Measurements from ENCODE around the gene EDN2.

EDN2 gene

DNA sequence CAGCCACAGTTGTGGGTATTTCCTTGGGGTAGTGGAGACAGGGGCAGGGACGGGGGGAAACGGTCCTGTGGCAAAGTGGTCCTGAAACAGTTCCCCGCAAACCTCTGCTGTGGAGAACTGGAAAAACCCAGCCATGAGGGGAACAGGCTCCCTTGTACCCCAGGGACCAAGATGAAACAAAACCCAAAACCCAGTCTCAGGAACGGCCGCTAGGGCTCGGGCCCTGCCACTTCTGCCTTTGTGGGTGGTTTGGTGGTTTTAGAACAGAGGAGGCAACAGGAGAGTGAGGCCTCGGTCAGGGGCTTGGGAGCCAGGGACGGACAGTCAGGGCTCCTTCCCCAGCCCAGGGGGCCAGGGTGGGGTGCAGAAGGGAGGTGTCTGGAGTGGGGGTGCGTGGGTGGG lies 24.8 kb upstream of the EDN2 start:
- TF ChIP-seq ARNTL (CRISPR knock-in tag; IDR thresholded peaks at IDR 0.05; ENCODE audit: borderline replicate concordance, low read depth) (no peak), ZNF565 (CRISPR knock-in tag; conservative IDR thresholded peaks at IDR 0.05; ENCODE audit: low read depth) (no peak), ZNF8 (CRISPR knock-in tag; IDR thresholded peaks at IDR 0.05) (no peak), ZC3H10 (CRISPR knock-in tag; IDR thresholded peaks at IDR 0.05) (no peak), TOX (CRISPR knock-in tag; IDR thresholded peaks at IDR 0.05; ENCODE audit: borderline replicate concordance) (no peak), RARB (CRISPR knock-in tag; IDR thresholded peaks at IDR 0.05) (no peak), ISL1 (CRISPR knock-in tag; IDR thresholded peaks at IDR 0.05) (no peak), CSDC2 (CRISPR knock-in tag; IDR thresholded peaks at IDR 0.05) (no peak), TCF4 (CRISPR knock-in tag; IDR thresholded peaks at IDR 0.05; ENCODE audit: borderline replicate concordance) (no peak), ZFP3 (CRISPR knock-in tag; IDR thresholded peaks at IDR 0.05) (no peak), OSR1 (CRISPR knock-in tag; IDR thresholded peaks at IDR 0.05) (no peak), PPARA (CRISPR knock-in tag; IDR thresholded peaks at IDR 0.05; ENCODE audit: borderline replicate concordance) (no peak), ZNF70 (CRISPR knock-in tag; IDR thresholded peaks at IDR 0.05) (no peak), BACH2 (CRISPR knock-in tag; IDR thresholded peaks at IDR 0.05; ENCODE audit: borderline replicate concordance) (no peak), SNAI2 (CRISPR knock-in tag; IDR thresholded peaks at IDR 0.05) (no peak)
- TF ChIP-seq, protein P1, sequence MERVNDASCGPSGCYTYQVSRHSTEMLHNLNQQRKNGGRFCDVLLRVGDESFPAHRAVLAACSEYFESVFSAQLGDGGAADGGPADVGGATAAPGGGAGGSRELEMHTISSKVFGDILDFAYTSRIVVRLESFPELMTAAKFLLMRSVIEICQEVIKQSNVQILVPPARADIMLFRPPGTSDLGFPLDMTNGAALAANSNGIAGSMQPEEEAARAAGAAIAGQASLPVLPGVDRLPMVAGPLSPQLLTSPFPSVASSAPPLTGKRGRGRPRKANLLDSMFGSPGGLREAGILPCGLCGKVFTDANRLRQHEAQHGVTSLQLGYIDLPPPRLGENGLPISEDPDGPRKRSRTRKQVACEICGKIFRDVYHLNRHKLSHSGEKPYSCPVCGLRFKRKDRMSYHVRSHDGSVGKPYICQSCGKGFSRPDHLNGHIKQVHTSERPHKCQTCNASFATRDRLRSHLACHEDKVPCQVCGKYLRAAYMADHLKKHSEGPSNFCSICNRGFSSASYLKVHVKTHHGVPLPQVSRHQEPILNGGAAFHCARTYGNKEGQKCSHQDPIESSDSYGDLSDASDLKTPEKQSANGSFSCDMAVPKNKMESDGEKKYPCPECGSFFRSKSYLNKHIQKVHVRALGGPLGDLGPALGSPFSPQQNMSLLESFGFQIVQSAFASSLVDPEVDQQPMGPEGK (CRISPR knock-in tag; IDR thresholded peaks at IDR 0.05; ENCODE audit: borderline replicate concordance), result no peak
- TF ChIP-seq, protein P2, sequence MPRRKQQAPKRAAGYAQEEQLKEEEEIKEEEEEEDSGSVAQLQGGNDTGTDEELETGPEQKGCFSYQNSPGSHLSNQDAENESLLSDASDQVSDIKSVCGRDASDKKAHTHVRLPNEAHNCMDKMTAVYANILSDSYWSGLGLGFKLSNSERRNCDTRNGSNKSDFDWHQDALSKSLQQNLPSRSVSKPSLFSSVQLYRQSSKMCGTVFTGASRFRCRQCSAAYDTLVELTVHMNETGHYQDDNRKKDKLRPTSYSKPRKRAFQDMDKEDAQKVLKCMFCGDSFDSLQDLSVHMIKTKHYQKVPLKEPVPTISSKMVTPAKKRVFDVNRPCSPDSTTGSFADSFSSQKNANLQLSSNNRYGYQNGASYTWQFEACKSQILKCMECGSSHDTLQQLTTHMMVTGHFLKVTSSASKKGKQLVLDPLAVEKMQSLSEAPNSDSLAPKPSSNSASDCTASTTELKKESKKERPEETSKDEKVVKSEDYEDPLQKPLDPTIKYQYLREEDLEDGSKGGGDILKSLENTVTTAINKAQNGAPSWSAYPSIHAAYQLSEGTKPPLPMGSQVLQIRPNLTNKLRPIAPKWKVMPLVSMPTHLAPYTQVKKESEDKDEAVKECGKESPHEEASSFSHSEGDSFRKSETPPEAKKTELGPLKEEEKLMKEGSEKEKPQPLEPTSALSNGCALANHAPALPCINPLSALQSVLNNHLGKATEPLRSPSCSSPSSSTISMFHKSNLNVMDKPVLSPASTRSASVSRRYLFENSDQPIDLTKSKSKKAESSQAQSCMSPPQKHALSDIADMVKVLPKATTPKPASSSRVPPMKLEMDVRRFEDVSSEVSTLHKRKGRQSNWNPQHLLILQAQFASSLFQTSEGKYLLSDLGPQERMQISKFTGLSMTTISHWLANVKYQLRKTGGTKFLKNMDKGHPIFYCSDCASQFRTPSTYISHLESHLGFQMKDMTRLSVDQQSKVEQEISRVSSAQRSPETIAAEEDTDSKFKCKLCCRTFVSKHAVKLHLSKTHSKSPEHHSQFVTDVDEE (CRISPR knock-in tag; IDR thresholded peaks at IDR 0.05), result no peak
- TF ChIP-seq, protein P3, sequence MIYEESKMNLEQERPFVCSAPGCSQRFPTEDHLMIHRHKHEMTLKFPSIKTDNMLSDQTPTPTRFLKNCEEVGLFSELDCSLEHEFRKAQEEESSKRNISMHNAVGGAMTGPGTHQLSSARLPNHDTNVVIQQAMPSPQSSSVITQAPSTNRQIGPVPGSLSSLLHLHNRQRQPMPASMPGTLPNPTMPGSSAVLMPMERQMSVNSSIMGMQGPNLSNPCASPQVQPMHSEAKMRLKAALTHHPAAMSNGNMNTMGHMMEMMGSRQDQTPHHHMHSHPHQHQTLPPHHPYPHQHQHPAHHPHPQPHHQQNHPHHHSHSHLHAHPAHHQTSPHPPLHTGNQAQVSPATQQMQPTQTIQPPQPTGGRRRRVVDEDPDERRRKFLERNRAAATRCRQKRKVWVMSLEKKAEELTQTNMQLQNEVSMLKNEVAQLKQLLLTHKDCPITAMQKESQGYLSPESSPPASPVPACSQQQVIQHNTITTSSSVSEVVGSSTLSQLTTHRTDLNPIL (CRISPR knock-in tag; IDR thresholded peaks at IDR 0.05; ENCODE audit: low read depth), result no peak
- TF ChIP-seq, protein P4, sequence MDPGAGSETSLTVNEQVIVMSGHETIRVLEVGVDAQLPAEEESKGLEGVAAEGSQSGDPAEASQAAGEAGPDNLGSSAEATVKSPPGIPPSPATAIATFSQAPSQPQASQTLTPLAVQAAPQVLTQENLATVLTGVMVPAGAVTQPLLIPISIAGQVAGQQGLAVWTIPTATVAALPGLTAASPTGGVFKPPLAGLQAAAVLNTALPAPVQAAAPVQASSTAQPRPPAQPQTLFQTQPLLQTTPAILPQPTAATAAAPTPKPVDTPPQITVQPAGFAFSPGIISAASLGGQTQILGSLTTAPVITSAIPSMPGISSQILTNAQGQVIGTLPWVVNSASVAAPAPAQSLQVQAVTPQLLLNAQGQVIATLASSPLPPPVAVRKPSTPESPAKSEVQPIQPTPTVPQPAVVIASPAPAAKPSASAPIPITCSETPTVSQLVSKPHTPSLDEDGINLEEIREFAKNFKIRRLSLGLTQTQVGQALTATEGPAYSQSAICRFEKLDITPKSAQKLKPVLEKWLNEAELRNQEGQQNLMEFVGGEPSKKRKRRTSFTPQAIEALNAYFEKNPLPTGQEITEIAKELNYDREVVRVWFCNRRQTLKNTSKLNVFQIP (CRISPR knock-in tag; IDR thresholded peaks at IDR 0.05; ENCODE audit: borderline replicate concordance, low read depth), result no peak
- TF ChIP-seq, protein P5, sequence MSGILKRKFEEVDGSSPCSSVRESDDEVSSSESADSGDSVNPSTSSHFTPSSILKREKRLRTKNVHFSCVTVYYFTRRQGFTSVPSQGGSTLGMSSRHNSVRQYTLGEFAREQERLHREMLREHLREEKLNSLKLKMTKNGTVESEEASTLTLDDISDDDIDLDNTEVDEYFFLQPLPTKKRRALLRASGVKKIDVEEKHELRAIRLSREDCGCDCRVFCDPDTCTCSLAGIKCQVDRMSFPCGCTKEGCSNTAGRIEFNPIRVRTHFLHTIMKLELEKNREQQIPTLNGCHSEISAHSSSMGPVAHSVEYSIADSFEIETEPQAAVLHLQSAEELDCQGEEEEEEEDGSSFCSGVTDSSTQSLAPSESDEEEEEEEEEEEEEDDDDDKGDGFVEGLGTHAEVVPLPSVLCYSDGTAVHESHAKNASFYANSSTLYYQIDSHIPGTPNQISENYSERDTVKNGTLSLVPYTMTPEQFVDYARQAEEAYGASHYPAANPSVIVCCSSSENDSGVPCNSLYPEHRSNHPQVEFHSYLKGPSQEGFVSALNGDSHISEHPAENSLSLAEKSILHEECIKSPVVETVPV (CRISPR knock-in tag; IDR thresholded peaks at IDR 0.05), result no peak
- no peak for ATAC-seq

DNA sequence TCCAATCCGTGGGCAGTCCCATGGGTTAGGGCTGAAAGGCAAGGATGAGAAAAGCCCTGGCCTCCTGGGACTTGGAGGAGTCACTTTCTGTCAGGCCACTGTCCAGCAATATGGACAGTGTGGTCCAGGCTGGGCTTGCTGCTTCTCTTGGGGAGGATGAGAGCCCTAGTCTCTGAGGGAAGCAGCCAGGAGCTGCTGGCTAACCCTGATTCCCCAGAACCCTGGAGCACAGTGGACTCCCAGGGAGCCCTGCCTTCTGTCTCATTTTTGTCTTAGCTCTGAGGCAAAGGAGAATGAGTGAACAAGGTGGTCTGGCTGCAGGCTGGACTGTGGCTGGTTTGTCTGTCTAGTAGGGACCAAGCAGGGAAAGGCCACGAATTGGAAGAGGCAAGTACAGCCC lies 23.8 kb upstream of the EDN2 start:
- ATAC-seq, result no peak
- no peak for TF ChIP-seq ZNF8 (CRISPR knock-in tag; IDR thresholded peaks at IDR 0.05)

DNA sequence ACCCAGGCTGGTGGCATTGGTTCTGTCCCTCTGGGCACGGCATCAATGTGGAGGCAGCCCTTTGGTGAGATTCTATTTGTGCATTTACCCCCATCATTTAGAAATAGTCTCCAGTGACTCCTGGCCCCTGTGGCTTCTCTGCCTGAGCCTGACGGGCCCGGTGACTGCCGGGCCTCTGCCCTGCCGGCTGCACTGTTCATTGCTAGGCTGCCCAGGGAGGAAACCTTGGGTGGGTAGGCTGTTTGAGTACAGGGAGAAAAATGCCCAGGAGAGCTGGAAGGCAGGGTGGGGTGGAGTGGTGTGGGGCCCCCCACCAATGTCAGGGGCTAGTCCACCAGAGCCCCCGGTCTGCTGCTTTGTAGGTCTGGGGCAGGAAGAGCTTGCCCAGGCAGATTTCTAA lies 23.4 kb upstream of the EDN2 start:
- no peak for ATAC-seq
- TF ChIP-seq, protein P2 (CRISPR knock-in tag; IDR thresholded peaks at IDR 0.05), result no peak
- TF ChIP-seq OSR1 (CRISPR knock-in tag; IDR thresholded peaks at IDR 0.05), result no peak
- TF ChIP-seq ZNF70 (CRISPR knock-in tag; IDR thresholded peaks at IDR 0.05), result no peak
- no peak for TF ChIP-seq TCF4 (CRISPR knock-in tag; IDR thresholded peaks at IDR 0.05; ENCODE audit: borderline replicate concordance)

All from SK-N-SH treated with all-trans-retinoic acid at 6 μM for 48 hours (cell line).